ENCODE data around the gene CAV3. TPM values are rescaled to one million over a fixed set of nuclear protein-coding genes. Genes with fewer than 3 reads are reported as not detected.

The CAV3 gene
- total RNA-seq, 1 donor from 2014 or later, result 24.8 TPM

- intact Hi-C loops (cut with DNase I), result loop anchor here (2.0 kb wide), 1 partner anchor 70 kb away; no protein-coding TSS in a partner anchor
- no peak for DNase-seq (ENCODE audit: low spot score)
Measured at GRCh38 chr3:8732413-8732812, 1.2 kb upstream of the CAV3 start.

DNA sequence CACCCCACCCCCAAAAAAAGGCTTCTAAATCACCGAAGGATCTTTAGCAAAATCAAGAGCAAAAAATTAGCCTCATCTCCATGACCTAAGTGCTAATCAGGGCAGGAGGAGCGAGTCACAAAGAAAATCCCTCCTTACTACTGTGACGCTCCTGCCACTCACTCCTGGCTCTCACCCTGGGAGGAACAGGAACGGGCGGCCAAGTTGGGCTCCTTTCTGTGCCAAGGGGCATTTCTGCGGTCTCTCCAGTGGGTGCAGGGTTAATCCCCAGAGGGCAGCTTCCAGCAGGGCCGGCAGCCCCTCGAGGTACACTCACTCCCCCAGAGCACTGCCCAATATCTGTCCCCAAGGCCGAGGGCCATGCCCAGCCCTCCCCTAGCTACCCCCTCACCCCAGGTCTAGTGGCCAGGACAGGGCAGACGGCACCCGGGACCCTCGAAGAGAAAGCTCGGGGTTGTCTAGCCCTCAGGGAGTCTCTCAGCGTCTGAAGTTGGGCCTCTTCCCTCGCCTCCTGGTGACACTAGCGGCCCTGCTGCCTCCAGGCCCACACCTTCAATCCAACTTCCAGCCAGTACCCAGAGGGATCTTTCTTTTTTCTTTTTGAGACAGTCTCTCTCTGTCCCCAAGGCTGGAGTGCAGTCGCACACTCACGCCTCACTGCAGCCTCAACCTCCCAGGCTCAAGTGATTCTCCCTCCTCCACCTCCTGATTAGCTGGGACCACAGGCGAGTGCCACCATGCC, 706 bp downstream of the CAV3 start:
- DNase-seq (ENCODE audit: low spot score), result peak; percentile 57
- intact Hi-C loops (cut with DNase I), result no loop called here

GRCh38 chr3:8734908-8735307, 1.3 kb downstream of the CAV3 start:
- intact Hi-C loops (cut with DNase I), result no loop called here

DNA sequence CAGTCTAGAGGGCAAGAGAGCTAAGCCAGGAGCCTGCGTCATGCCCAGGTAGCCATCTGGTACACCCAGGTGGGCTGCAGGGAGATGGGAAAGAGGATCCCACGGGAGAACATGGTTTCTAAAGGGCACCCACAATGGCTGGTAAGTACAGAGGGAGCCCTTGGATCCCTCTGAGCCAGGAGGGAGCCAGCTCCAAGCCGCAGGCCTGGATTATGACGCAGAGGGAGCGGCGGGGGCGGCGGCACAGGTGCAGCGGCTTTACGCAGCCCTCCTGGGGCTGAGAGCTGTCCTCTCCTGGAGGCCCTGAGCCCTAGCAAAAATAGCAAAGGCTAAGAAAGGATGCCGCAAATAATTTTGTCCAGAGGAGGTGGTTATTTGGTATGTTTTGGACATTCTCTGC, 2.8 kb downstream of the CAV3 start:
- peak; percentile 44 for DNase-seq (ENCODE audit: low spot score)
- intact Hi-C loops (cut with DNase I), result no loop called here

More at GRCh38 chr3:8734908-8735307, 1.3 kb downstream of the CAV3 start:
- DNase-seq (ENCODE audit: low spot score), result peak; percentile 63

GRCh38 chr3:8737301-8737700, 3.7 kb downstream of the CAV3 start:
- DNase-seq (ENCODE audit: low spot score), result no peak
- intact Hi-C loops (cut with DNase I), result no loop called here

DNA sequence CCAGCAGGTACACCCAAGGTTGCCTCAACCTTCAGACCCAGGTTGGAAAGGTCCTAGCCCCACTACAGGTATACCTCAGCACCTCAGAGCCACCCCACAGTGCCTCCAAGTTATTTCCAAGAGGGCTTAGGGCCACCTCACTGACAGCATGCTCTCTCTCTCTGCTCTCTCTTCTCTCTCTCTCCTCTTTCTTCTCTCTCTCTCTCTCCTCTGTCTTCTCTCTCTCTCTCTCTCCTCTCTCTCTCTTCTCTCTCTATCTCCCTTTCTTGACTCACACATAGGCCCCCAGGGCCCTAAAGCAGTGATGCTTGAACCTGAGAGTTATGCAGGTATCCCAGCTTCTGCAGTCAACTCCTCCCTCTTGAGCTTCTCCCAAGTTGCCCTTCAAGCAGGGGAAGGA, 4.2 kb downstream of the CAV3 start:
- intact Hi-C loops (cut with DNase I), result no loop called here
- peak; percentile 36 for DNase-seq (ENCODE audit: low spot score)

- intact Hi-C loops (cut with DNase I), result no loop called here
- DNase-seq (ENCODE audit: low spot score), result no peak
Measured at GRCh38 chr3:8738639-8739038, 5.0 kb downstream of the CAV3 start.

- DNase-seq (ENCODE audit: low spot score), result peak; percentile 29
- intact Hi-C loops (cut with DNase I), result no loop called here
Measured at GRCh38 chr3:8739757-8740504, 6.3 kb downstream of the CAV3 start.

DNA sequence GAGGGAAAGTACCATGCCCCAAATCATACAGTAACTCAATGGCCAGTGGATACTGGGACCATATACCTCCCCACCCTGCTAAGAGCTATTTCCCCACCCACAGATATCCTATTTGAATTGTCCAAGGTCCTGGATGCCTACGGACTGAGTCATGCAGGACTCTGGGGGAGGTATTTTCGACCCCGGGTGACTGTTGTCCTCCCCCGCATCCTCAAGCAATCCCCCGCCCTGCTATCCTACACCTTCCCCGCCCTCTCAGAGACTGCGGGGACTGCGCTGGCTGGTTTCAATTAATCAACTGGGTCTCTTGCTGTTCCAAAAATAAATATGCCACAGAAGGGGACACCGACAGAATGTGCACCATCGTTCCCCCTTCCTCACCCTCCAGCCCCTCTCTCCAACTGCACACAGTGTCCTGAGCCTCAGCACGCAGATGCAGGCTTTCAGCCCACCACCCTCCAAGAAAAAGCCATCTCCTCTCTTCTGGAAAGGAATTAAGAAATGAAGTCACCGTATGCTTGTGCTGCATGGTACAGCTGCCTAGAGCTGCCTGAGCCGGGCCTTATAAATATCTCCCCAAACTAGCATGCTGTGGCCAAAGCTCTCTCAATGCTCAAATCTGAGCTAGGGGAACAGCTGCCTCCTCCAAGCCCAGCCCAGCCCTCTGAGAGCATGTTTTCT, 8.1 kb downstream of the CAV3 start:
- DNase-seq (ENCODE audit: low spot score), result peak; percentile 71
- intact Hi-C loops (cut with DNase I), result no loop called here

- intact Hi-C loops (cut with DNase I), result no loop called here
- DNase-seq (ENCODE audit: low spot score), result peak; percentile 66
Measured at GRCh38 chr3:8743021-8743601, 9.5 kb downstream of the CAV3 start.

DNA sequence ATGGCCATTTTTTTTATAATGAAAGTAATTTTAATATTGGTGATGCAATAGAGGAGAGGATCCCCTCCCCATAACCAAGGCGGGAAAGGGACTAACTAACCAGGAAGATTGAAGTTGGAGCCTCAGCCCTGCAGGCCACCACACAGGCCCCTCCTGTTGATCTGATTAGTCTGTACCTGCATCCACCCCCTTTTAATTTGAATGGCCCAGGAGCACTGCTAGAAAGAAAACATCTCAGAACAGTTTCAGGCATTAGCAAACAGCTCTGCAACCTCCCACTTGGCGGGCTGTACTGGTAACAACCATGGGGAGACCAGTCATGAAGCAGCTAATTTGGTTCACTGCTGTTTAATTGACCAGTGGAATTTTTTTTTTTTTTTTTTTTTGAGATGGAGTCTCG, 10.3 kb downstream of the CAV3 start:
- peak; percentile 47 for DNase-seq (ENCODE audit: low spot score)
- intact Hi-C loops (cut with DNase I), result no loop called here

GRCh38 chr3:8745619-8746370, 12.2 kb downstream of the CAV3 start:
- peak; percentile 46 for DNase-seq (ENCODE audit: low spot score)
- intact Hi-C loops (cut with DNase I), result no loop called here

DNA sequence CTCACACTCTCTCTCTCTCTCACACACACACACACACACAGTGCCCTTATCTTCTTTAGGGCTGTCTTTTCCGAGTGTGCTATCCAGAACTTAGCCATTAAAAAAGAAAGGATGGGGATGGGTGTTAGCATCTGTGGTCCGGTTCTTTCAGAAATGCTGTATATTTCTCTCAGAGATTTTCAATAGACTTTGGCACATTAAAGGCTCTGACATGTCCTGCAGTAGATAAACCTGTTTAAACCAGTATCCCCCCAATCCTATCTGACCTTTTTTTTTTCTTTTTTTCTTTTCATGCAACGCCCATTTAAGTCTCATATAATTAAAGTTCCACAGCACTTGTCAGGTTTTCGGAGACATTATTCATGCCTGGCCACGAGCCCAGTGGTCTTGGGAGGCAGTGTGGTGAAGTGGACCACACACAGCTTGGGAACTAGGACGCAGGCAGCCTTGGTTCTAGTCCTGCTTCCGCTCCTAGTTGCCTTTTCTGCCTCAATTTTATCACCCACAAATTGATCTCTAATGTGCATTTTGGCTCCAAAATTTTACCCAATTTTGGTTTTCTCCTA, 13.3 kb downstream of the CAV3 start:
- peak; percentile 20 for DNase-seq (ENCODE audit: low spot score)
- intact Hi-C loops (cut with DNase I), result no loop called here

DNA sequence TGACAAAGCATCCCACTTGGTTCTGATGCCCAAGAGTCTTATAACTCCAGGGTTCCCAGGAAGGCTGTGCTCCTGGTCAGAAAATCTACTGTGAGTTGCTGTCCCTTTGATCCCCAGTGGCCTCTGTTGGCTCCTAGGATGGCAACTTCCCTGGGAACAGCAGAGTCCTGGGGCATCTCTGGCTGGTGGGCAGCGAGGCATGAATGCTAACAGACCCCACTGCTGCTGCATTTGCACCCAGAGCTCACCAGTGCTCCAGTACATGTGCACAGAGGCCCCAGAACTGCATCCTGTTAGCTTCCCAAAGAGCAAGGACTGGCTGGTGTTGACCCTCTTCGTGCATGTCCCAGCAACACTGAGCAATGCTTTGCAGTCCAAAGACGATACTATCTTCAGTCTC, 15.7 kb downstream of the CAV3 start:
- intact Hi-C loops (cut with DNase I), result no loop called here

GRCh38 chr3:8752832-8753231, 19.2 kb downstream of the CAV3 start:
- intact Hi-C loops (cut with DNase I), result no loop called here
- DNase-seq (ENCODE audit: low spot score), result peak; percentile 55

More for the DNA sequence above, 15.7 kb downstream of the CAV3 start:
- peak; percentile 66 for DNase-seq (ENCODE audit: low spot score)

DNA sequence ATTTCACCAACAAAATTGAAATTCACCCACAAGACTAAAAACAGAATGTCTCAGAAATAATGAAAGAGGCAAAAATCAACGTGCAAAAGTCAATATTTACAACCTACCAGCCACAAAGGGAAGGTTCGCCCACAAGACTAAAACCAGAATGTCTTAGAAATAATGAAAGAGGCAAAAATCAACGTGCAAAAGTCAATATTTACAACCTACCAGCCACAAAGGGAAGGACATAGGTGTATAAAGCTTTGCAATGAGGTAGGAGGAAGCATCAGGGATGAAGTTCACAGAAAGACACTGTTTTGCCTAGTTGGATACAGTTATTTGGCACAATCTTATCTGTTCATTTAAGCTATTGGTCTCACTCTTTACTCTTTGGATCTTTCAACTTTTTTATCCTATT, 21.5 kb downstream of the CAV3 start:
- DNase-seq (ENCODE audit: low spot score), result no peak
- intact Hi-C loops (cut with DNase I), result no loop called here

GRCh38 chr3:8755564-8756237, 22.1 kb downstream of the CAV3 start:
- peak; percentile 33 for DNase-seq (ENCODE audit: low spot score)
- intact Hi-C loops (cut with DNase I), result no loop called here

GRCh38 chr3:8756671-8757070, 23.1 kb downstream of the CAV3 start:
- intact Hi-C loops (cut with DNase I), result no loop called here
- peak; percentile 54 for DNase-seq (ENCODE audit: low spot score)

Measured in cardiac septum (tissue), 1 donor.